Activated CD4-positive, alpha-beta T cell treated with anti-CD3 and anti-CD28 coated beads, Interleukin-2, amount 50 U/mL, for 48 hours (primary cell): ENCODE results near the gene TRIM68.

ENCODE experiments used
- DNase-seq, 2 experiments: peaks; one replicate each; pipeline ENCODE4 v3.0.0-alpha.2; 2020

The TRIM68 gene

DNA sequence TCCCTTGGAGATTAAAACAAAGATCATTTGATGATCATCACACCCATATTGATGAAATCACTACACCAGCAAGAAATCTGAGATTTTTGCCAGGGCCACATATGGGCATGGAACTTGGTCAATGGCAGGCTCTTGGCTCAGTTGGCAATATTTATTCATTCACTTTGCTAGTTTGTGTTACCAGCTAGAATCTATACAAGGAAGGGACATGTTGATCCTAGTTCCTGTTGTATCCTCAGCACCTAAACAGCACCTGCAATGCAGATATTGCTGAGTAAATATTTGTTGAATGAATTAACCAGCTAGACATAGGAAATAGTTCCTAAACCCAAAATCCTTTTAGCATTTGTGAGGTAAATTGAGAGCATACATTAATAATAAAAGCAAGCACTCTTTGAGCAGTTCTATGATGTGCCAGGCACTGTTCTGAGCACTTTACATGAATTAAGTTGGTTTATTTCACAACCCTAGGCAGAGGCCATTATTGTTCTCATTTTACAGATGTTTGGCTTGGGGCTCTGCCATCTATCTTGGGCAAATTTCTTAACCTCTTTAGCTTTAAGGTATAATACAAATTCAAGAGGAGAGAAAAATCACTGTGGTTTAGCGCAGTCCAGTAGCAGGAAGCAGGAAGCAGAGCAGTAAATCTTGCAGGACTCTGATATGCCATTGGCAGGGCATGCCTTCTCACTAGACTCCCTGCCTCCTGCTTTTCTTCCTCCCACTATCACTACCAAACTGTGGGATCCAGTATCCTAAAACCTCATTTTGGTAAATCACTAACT lies 1.6 kb downstream of the TRIM68 start:
- DNase-seq, result no peak

DNA sequence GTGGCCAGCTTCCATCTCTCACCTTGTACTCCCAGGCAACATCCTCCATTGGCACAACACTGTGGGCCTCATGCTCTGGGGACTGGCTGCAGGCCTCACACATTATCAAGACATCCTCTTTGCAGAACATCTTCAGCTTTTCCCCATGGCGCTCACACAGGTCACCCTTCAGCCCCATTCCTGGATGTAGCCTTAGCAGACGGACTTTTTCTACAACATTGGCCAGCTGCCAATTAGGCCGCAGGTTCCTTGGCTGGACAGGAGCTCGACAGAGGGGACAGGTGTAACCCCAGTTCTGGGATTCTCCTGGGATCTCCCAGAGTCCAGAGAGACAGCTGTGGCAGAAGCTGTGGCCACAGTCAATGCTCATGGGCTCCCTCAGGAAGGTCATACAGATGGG lies 3.0 kb downstream of the TRIM68 start:
- no peak for DNase-seq

DNA sequence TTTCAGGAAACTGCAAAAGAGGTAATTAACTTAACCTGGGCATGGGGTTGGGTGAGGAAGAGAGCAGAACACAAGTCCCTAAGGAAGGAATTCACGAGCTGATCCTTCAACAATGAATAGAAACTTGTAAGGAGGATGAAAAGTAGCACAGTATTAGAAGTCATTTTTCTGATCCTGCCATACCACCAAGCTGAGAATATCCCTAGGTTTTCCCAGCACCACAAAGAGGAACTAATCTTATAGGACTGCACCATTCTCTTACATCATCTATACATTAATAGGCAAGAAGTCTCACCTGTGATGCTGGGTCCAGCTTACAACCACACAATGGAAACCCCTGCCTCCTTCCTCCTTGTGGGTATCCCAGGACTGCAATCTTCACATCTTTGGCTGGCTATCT lies 14.3 kb downstream of the TRIM68 start, which contains the start of gene OR52I1:
Gene OR52I1 (plus strand): TSS at position 301 of the 400 bp plus-strand sequence. CDS start 0 bp downstream, at position 301.
- DNase-seq, result no peak

DNA sequence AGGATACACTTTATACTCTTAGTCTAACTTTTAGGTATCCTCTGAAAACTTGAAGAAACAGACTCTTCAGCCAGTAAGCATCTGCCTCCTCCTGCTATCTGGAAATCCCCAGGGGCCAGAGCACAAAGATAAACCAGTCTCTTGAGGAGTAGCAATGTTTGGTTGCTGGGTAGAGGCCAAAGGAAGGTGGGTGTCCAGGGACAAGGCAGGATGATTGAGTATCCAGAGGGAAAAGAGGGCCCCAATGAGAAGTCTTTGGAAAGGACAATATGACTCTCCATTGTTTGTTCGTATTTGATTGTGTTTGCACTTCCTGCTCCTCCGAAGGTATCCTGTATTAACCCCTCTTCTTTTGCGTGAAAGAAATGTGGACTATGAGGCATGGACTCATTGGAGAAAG lies 19.0 kb downstream of the TRIM68 start:
- DNase-seq, result no peak

DNA sequence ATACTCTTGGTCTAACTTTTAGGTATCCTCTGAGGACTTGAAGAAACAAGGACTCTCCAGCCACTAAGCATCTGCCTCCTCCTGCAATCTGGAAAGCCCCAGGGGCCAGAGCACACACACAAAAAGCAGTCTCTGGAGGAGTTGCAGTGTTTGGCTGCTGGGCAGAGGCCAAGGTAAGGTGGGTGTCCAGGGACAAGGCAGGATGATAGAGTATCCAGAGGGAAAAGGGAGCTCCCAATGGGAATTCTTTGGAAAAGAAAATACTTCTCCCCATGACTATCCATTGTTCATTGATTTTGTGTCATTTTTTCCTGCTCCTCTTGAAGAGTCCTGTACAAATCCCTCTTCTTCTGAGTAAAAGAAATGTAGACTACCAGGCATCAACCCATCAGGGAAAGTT lies 26.6 kb downstream of the TRIM68 start, which contains the start of gene OR52I2:
Gene OR52I2 (plus strand): TSS at position 301 of the 400 bp plus-strand sequence.
- no peak for DNase-seq

DNA sequence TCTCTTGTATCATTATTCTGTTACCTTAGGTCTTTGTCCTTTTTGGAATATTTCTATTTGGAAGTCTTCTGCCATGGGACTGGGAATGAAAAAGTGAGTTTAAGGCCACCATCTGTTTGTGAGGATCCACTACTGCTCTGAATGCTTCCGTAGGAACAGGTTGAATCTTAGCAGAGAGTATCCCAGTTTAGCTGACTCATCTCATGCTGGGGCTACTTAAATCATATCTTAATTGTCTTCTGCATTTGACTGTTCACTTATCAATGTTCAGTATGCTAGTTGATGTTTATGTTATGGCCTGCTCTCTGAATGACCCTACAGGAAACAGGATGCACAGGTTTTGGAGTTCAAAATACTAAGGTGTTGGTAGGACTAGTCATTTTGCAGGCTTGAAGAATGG lies 27.9 kb downstream of the TRIM68 start:
- DNase-seq, result no peak

DNA sequence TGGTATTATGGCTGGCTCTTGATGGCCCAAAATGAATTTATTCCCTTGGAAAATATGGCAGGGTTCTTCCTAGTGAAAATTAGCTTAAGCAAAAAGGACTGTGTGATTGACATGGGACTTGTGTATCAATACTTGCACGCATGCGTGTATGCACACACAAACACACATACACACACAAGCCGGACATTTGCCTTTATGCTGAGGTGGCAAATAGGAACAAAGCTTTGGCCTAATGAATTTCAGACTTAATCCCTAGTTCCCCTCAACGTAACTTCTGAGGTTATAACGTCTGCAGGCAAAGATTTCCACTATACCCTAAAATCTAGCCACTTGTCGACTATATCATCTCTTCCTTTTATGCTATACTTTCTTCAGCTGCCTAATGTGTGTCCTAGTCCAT lies 29.4 kb downstream of the TRIM68 start:
- no peak for DNase-seq

DNA sequence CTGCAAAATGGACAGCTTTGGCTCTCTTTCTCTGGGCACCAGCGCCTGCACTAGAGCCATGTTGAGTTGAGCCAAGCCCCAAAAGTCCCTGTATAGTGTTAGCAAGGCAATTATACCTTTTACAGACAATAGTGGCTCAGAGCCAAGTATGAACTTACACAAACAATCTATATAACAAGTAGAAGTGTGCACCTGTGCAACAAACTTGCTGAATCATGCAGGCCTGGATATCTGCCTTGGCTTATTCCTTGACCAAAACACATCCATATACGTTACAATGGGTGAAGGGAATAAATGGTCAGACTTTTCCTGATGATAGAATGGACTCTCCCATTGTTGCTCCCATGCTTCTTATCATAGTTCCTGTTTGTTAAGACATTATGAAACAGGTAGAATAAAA lies 30.3 kb downstream of the TRIM68 start:
- no peak for DNase-seq

DNA sequence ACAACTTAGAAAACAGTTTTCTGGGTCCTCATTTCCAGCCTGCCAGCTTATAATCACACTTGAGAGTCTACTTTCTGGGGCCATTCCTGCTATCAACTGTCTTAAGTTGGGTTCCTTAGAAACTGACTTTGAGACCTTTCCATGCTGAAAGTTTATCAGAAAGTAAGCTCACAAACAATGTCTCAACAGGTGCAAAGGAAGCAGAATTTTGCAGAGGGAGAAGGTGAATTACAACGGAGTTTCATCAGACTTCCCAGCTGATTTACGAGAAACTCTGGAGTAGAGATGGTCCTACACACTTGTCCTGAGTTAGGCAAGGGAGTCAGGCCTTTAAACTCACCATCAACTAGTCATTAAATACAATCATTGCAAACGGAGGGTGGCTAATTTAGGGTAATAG lies 31.2 kb downstream of the TRIM68 start:
- DNase-seq, result no peak

DNA sequence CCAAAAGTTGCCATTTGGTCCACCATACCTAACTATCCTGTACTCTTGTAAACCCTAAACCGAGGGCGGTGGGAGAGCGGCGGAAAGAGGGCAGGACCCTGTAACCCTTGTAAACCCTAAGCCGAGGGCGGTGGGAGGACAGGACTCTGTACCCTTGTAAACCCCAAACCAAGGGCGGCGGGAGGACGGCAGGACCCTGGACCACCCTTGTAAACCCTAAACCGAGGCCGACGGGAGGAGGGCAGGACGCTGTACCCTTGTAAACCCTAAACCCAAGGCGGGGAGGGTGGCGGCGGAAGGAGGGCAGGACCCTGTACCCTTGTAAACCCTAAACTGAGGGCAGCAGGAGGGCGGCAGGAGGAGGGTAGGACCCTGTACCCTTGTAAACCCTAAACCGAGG lies 39.0 kb downstream of the TRIM68 start:
- no peak for DNase-seq

DNA sequence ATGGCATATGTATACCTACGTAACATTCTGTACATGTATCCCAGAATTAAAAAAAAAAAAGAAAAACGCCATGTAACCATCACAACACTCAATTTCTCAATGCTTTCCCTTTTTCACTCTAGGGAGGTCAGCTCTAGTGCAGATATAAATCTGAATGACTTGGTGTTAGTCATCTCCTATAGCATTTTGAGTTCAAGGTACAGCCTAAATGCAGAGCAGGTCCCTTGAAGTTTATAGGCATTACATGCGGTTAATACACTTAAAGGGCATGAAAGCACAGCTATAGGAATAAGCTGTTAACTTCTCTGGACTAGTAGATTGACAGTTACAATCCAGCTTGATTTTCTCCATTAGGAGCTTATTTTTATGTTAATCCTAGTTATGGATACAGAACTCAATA lies 42.7 kb downstream of the TRIM68 start:
- no peak for DNase-seq

DNA sequence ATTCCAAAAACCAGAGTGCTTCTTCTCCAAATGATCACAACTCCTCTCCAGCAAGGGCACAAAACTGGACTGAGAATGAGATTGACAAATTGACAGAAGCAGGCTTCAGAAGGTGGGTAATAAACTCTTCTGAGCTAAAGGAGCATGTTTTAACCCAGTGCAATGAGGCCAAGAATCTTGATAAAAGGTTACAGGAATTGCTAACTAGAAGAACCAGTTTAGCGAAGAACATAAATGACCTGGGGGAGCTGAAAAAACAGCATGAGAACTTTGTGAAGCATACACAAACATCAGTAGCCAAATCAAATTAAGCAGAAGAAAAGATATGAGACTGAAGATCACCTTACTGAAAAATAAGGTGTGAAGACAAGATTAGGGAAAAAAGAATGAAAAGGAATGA lies 47.6 kb downstream of the TRIM68 start:
- DNase-seq, result no peak

DNA sequence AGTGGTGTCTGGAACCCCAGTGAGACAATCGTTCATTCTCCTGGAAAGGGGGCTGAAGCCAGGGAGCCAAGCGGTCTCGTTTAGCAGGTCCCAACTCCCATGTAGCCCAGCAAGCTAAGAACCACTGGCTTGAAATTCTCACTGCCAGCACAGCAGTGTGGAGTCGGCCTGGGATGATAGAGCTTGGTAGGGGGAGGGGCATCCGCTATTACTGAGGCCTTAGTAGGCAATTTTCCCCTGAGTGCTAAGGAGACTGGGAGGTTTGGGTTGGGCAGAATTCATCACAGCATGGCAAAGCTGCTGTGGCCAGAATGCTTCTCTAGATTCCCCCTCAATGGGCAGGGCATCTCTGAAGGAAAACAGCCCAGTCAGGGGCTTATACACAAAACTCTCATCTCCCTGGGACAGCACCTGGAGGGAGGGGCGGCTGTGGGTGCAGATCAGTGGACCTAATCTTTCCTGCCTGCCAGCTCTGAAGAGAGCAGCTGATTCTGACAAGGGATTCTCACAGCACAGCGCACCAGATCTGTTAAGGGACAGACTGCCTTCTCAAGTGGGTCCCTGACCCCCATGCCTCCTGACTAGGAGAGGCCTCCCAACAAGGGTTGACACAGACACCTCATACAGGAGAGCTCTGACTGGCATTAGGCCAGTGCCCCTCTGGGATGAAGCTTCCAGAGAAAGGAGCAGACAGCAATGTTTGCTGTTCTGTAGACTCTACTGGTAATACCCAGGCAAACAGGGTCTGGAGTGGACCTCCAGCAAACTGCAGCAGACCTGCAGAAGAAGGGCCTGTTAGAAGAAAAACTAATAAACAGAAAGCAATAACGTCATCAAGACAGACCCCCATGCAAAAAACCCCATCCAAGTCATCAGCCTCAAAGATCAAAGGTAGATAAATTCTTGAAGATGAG lies 48.2 kb downstream of the TRIM68 start:
- no peak for DNase-seq

DNA sequence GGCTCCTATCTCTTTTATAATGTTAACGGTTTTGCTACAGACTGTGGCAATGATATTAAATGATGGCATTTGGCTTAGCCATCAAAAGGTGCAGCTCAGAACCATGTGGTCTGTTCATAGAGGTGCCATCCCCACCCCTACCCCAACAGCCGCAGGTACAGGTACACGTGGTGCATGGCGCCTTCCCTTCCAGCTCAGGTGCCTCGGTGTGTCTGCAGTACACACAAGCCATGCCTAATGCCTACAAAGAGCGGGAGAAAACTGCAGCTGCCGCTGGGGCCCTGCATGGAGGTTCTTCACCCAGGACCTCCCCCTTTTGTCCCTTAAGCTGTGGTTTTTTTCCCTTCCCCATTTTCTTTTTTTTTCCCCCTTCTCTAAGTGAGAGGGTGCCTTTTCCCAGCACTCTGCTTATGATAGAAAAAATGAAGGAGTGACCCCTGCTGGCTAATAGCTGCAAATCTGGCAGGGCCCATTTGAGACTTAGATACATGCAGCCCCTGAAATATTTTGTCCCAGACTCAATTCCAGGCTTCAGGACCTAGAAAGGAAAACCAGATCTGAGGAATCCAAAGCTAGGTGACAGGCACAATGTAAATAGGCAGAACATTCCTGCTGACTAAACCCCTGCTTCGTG lies 56.6 kb downstream of the TRIM68 start:
- no peak for DNase-seq
